KMS-11 (cell line): ENCODE results near the gene ICAM1.

Experiments
- H2AFZ ChIP-seq: fragments of 200-600 bp; sonication (generic); 2 replicates; pipeline ENCODE4 v1.6.1; 2016; ENCODE audit warnings: antibody characterized with exemption, mixed run types, low read depth
- H3K27ac ChIP-seq: fragments of 200-600 bp; sonication (generic); 2 replicates; pipeline ENCODE4 v1.6.1; 2016; ENCODE audit warnings: mild to moderate bottlenecking, mixed run types
- H3K27me3 ChIP-seq: fragments of 200-600 bp; sonication (generic); 2 replicates; pipeline ENCODE4 v1.6.1; 2017; ENCODE audit warnings: mild to moderate bottlenecking, low read depth, mixed run types, moderate library complexity; ENCODE audit not compliant: insufficient read depth
- H3K36me3 ChIP-seq: fragments of 200-600 bp; sonication (generic); 2 replicates; pipeline ENCODE4 v1.6.1; 2017; ENCODE audit warnings: mild to moderate bottlenecking, mixed run types; ENCODE audit not compliant: insufficient read depth
- H3K4me1 ChIP-seq: fragments of 200-600 bp; sonication (generic); 2 replicates; pipeline ENCODE4 v1.6.1; 2016; ENCODE audit warnings: mild to moderate bottlenecking, low read depth, mixed run types; ENCODE audit not compliant: poor library complexity, severe bottlenecking
- H3K4me2 ChIP-seq: fragments of 200-600 bp; sonication (generic); 2 replicates; pipeline ENCODE4 v1.7.0; 2016; ENCODE audit warnings: mild to moderate bottlenecking, mixed run types
- H3K4me3 ChIP-seq: fragments of 200-600 bp; sonication (generic); IDR thresholded peaks from 2 replicates; pipeline ENCODE4 v1.6.1; 2017; ENCODE audit warnings: low read depth, low read length, mixed read lengths; ENCODE audit not compliant: insufficient read depth
- H3K79me2 ChIP-seq: fragments of 200-600 bp; sonication (generic); 2 replicates; pipeline ENCODE4 v1.6.1; 2016; ENCODE audit warnings: low read depth, mixed run types; ENCODE audit not compliant: insufficient read depth
- H3K9ac ChIP-seq: fragments of 200-600 bp; sonication (generic); 2 replicates; pipeline ENCODE4 v1.6.1; 2016; ENCODE audit warnings: mild to moderate bottlenecking, mixed run types
- H4K20me1 ChIP-seq: fragments of 200-600 bp; sonication (generic); 2 replicates; pipeline ENCODE4 v1.6.1; 2016; ENCODE audit warnings: mild to moderate bottlenecking, mixed run types; ENCODE audit not compliant: insufficient read depth
- CTCF ChIP-seq: fragments of 200-600 bp; sonication (generic); conservative IDR thresholded peaks from 2 replicates; pipeline ENCODE4 v1.6.1; 2017; ENCODE audit warnings: low read depth, mild to moderate bottlenecking, antibody characterized with exemption, low read length, moderate library complexity, mixed read lengths

The ICAM1 gene

DNA sequence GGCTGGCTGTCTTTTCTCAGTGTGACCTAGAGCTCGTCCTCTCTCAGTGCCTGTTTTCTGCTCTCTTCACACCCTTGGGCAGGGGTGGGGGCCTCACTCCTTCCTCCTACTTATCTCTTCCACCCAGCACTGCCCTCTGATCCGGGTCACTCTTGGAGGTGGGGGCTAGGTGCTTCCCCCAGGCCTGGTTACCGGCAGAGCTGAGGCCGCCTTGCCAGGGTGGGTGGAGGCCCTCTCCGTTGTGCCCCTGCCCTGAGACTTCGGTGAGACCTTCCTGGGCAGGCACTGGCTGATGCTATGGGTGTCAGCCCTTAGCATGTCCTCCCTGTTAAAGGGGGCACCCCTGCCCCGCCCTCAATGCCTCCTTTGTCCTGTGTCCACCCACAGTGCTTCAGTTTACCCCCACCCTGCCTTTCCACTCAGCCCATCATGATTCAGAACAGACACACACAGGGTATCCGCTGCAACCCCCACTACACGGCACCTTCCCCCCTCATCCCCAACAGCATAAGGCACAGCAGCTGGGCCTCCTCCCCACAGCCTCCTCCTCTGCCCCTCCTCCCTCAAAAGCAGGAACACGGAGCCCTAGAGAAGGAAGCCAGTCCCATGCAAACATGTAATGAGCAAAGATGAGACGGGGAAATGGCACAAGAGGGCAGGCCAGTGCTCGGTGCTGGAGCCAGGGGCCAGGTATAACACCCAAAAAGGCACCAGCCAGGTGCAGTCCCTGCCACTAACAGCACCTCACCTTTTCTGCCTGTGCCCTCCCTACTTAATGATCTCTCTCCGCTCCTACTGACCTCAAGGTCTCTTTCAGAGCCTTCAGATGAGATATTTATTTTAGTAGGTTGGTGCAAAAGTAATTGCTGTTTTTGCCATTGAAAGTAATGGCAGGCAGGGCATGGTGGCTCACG, 28.9 kb downstream of the ICAM1 start:
- TF ChIP-seq CTCF: no peak
- H3K4me2 ChIP-seq: no peak overlapping the region

GRCh38 chr19:10305139-10305806, 34.4 kb downstream of the ICAM1 start:
- H3K4me3 ChIP-seq: no peak overlapping the region
- peaks cover 4% of the 10 kb centered on the region; the same call in 1 of the 2 replicates for H3K27me3 ChIP-seq
- H3K4me1 ChIP-seq: no peaks in the 10 kb centered on the region
- H2AFZ ChIP-seq: no peak overlapping the region
- H3K4me2 ChIP-seq: no peak overlapping the region
- no peak overlapping the region for H3K27ac ChIP-seq
- H4K20me1 ChIP-seq: no peaks in the 10 kb centered on the region
- no peaks in the 10 kb centered on the region for H3K79me2 ChIP-seq
- H3K9ac ChIP-seq: no peak overlapping the region
- TF ChIP-seq CTCF: no peak
- no peaks in the 10 kb centered on the region for H3K36me3 ChIP-seq

More for the DNA sequence above, 28.9 kb downstream of the ICAM1 start:
- no peak overlapping the region for H3K4me3 ChIP-seq
- no peaks in the 10 kb centered on the region for H4K20me1 ChIP-seq
- H3K36me3 ChIP-seq: no peaks in the 10 kb centered on the region
- H3K27me3 ChIP-seq: peaks cover 4% of the 10 kb centered on the region; the same call in 1 of the 2 replicates
- no peaks in the 10 kb centered on the region for H3K79me2 ChIP-seq
- H3K9ac ChIP-seq: no peak overlapping the region
- 0 out of 2 replicates have a peak overlapping the region, but pooled peaks have one; percentile 6 for H2AFZ ChIP-seq
- H3K27ac ChIP-seq: no peak overlapping the region
- peaks cover 8% of the 10 kb centered on the region for H3K4me1 ChIP-seq

DNA sequence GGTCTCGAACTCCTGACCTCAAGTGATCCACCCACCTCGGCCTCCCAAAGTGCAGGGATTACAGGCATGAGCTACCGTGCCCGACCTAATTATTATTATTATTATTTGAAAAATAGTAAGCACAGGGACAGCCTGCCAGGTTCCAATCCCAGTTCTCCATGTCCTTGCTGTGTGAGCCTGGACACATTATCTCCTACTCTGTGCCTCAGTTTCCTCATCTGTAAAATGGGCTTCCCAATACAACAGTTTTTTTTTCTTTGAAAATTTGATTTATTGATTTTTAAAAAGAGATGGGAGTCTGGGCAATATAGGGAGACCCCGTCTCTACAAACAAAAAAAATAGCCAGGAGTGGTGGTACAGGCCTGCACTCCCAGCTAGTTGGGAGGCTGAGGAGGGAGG, 35.4 kb downstream of the ICAM1 start:
- Histone ChIP-seq H3K4me1 (no peaks in the 10 kb centered on the region), H2AFZ (no peak overlapping the region), H3K27ac (no peak overlapping the region), H3K36me3 (no peaks in the 10 kb centered on the region), H4K20me1 (no peaks in the 10 kb centered on the region), H3K27me3 (peaks cover 4% of the 10 kb centered on the region; the same call in 1 of the 2 replicates), H3K79me2 (no peaks in the 10 kb centered on the region), H3K4me2 (no peak overlapping the region), H3K4me3 (no peak overlapping the region), H3K9ac (no peak overlapping the region)
- TF ChIP-seq CTCF: no peak

GRCh38 chr19:10309423-10309822, 38.5 kb downstream of the ICAM1 start, which contains the start of gene ZGLP1:
Gene ZGLP1, minus strand, starts transcription at chr19:10309815.
- H3K9ac ChIP-seq: no peak within 1 kb of the TSS

More at GRCh38 chr19:10309423-10309822, 38.5 kb downstream of the ICAM1 start, which contains the start of gene ZGLP1:
- no peak within 1 kb of the TSS for H3K4me3 ChIP-seq
- H2AFZ ChIP-seq: no peak within 1 kb of the TSS
- H3K27ac ChIP-seq: no peak within 1 kb of the TSS
- no peaks in the 10 kb centered on the region for H3K79me2 ChIP-seq
- H4K20me1 ChIP-seq: no peaks in the 10 kb centered on the region
- no peak within 1 kb of the TSS for H3K4me2 ChIP-seq
- H3K36me3 ChIP-seq: no peaks in the 10 kb centered on the region
- no peak for TF ChIP-seq CTCF
- peaks cover under 1% of the 10 kb centered on the region for H3K4me1 ChIP-seq
- H3K27me3 ChIP-seq: no peaks in the 10 kb centered on the region
